NT2/D1 (cell line): Measurements from ENCODE around the gene CRIP3.

Experiments used
- SUZ12 ChIP-seq: IDR thresholded peaks from 2 replicates; pipeline ENCODE4 v1.6.1; 2011; ENCODE audit not compliant: insufficient read length, insufficient read depth; ENCODE audit errors: extremely low read depth
- YY1 ChIP-seq: IDR thresholded peaks from 2 replicates; pipeline ENCODE4 v1.6.1; 2011; ENCODE audit not compliant: insufficient read length, insufficient read depth
- ZNF274 ChIP-seq: IDR thresholded peaks from 2 replicates; pipeline ENCODE4 v1.6.1; 2011; ENCODE audit warnings: mild to moderate bottlenecking, low read depth, low read length

DNA sequence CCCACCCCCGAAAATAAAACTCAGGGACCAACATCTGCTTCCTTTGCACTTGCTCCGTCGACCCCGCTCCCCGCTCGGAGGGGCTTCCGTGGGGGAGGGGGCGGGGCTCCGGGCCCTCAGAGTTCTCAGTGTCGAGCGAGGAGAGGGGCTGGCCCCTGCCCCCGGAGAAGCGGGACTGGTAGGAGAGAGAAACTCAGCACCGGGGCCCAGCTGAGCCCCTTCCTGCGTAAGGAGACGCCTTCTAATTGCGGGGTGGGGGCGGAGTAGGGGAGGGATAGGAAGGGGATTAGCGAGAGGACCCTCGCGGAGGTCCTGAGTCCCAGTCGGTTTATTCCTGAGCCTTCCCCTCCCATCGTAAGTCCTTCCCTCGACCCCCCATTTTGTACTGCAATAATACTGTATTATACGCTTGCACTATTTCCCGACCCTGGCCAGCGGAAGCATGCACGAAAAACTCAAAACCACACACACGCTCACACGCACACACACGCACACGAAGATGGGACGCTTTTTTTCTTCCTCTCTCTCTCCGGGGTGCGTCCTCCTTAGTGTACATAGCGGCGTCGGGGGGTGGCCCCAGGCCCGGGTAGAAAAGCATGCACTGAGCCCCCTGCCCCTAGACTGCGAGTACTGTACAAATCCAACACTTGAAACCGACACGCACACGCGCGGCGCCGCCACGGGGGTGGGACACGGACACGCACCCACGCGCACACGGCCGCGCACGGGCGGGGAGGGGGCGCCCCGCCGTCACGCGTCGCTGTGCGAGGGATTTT, 32.6 kb downstream of the CRIP3 start:
- TF ChIP-seq ZNF274 = no peak
- no peak for TF ChIP-seq YY1
- TF ChIP-seq SUZ12 = no peak
